A549 (cell line): ENCODE results near the gene NCKIPSD.

Source experiments
- BHLHE40 ChIP-seq: IDR thresholded peaks from 2 replicates; pipeline ENCODE4 v1.6.1; 2012; ENCODE audit warnings: low read depth, low read length, inconsistent platforms
- CEBPB ChIP-seq, 2 experiments: fragments of >200 bp in 1 of 2; sonication (Bioruptor Twin) in 1 of 2; formaldehyde crosslinking in 1 of 2; IDR thresholded peaks; 2 replicates each; pipeline ENCODE4 v1.6.1; 2012 to 2016
- CHD2 ChIP-seq: fragments of 150-350 bp; IDR thresholded peaks from 2 replicates; pipeline ENCODE4 v1.6.1; 2014; ENCODE audit warnings: low read length; ENCODE audit not compliant: partially characterized antibody
- CHD4 ChIP-seq: fragments of 200-600 bp; sonication (generic); IDR thresholded peaks from 2 replicates; pipeline ENCODE4 v1.6.1; 2016; ENCODE audit warnings: antibody characterized with exemption, mild to moderate bottlenecking, borderline replicate concordance
- CTCF ChIP-seq: fragments of >200 bp; sonication (Bioruptor Twin); formaldehyde crosslinking; IDR thresholded peaks from 3 replicates; pipeline ENCODE4 v1.5.1; 2016
- EP300 ChIP-seq, 2 experiments: fragments of >200 bp; sonication (Bioruptor Twin); formaldehyde crosslinking; IDR thresholded peaks; 2 replicates in 1 of 2; 3 replicates in 1 of 2; pipeline ENCODE4 v1.6.1; 2016 to 2017
- HMGXB4 ChIP-seq: fragments of 250-450 bp; sonication (Bioruptor Pico); IDR thresholded peaks from 2 replicates; pipeline ENCODE4 v1.5.0; 2021; ENCODE audit warnings: mild to moderate bottlenecking, moderate library complexity, borderline replicate concordance
- JUN ChIP-seq, 2 experiments: fragments of >200 bp; sonication (Bioruptor Twin); formaldehyde crosslinking; IDR thresholded peaks; 2 replicates in 1 of 2; 3 replicates in 1 of 2; pipeline ENCODE4 v1.6.1; 2016 to 2017
- KDM5A ChIP-seq: fragments of 200-600 bp; sonication (generic); IDR thresholded peaks from 2 replicates; pipeline ENCODE4 v1.6.1; 2016; ENCODE audit warnings: antibody characterized with exemption, mild to moderate bottlenecking
- MYC ChIP-seq: IDR thresholded peaks from 2 replicates; pipeline ENCODE4 v1.6.1; 2012; ENCODE audit warnings: mild to moderate bottlenecking, inconsistent platforms, low read length, improper control_type of control experiment, borderline replicate concordance
- NFE2L2 ChIP-seq: fragments of 150-350 bp; conservative IDR thresholded peaks from 2 replicates; pipeline ENCODE4 v1.6.1; 2014; ENCODE audit warnings: low read length
- POLR2A ChIP-seq: IDR thresholded peaks from 2 replicates; pipeline ENCODE4 v1.6.1; 2012; ENCODE audit warnings: mild to moderate bottlenecking, low read length
- RFX5 ChIP-seq: fragments of 450-650 bp; IDR thresholded peaks from 2 replicates; pipeline ENCODE4 v1.7.1; 2014; ENCODE audit warnings: antibody characterized with exemption, mild to moderate bottlenecking, moderate library complexity
- SMC3 ChIP-seq: fragments of >200 bp; sonication (Bioruptor Twin); formaldehyde crosslinking; IDR thresholded peaks from 3 replicates; pipeline ENCODE4 v1.6.1; 2018; ENCODE audit warnings: inconsistent platforms

GRCh38 chr3:48650723-48651122 lies 35.0 kb downstream of the NCKIPSD start:
- no peak for TF ChIP-seq EP300 (IDR thresholded peaks at IDR 0.05)
- no peak for TF ChIP-seq HMGXB4 (CRISPR knock-in tag)
- TF ChIP-seq CTCF = no peak
- no peak for TF ChIP-seq CHD2
- no peak for TF ChIP-seq CEBPB (IDR thresholded peaks at IDR 0.05)
- TF ChIP-seq POLR2A = no peak
- no peak for TF ChIP-seq SMC3
- TF ChIP-seq KDM5A = no peak
- TF ChIP-seq CHD4 = no peak
- no peak for TF ChIP-seq JUN (IDR thresholded peaks at IDR 0.05)
- no peak for TF ChIP-seq RFX5
- TF ChIP-seq MYC = no peak
- TF ChIP-seq NFE2L2 = no peak
- TF ChIP-seq BHLHE40 = no peak
